ENCODE measurements around the gene CLRN2. TPM values are rescaled to one million over a fixed set of nuclear protein-coding genes. Genes with fewer than 3 reads are reported as not detected.
"Not testable (repeated sequence)": the region's sequence is repeated elsewhere in the genome, so short reads cannot be mapped to it uniquely, and the experiment has no call there.

Gene CLRN2
- total RNA-seq, 1 donor from 2014 or later, result not detected

GRCh38 chr4:17504081-17504480 lies 10.9 kb upstream of the CLRN2 start:
- no peak for ATAC-seq

- no peak for ATAC-seq
Observed at GRCh38 chr4:17510582-17510981, 4.4 kb upstream of the CLRN2 start.

- no peak for ATAC-seq
Observed at GRCh38 chr4:17511051-17511450, 3.9 kb upstream of the CLRN2 start.

GRCh38 chr4:17511509-17511949 lies 3.4 kb upstream of the CLRN2 start:
- peak; percentile 82 for ATAC-seq

GRCh38 chr4:17511950-17512795 lies 2.8 kb upstream of the CLRN2 start, which contains the start of gene QDPR:
Gene QDPR (minus strand): TSS chr4:17512090. CDS start chr4:17512054, 36 bp downstream.
- ATAC-seq, result peak; percentile 89

GRCh38 chr4:17512973-17513665 lies 1.8 kb upstream of the CLRN2 start:
- peak; percentile 17 for ATAC-seq

- ATAC-seq, result no peak
Observed at GRCh38 chr4:17515445-17516407, 761 bp downstream of the CLRN2 start.

- ATAC-seq, result no peak
Observed at GRCh38 chr4:17516980-17517379, 2.0 kb downstream of the CLRN2 start.

- no peak for ATAC-seq
Observed at GRCh38 chr4:17517664-17518063, 2.7 kb downstream of the CLRN2 start.

- ATAC-seq, result no peak
Observed at GRCh38 chr4:17521595-17521994, 6.6 kb downstream of the CLRN2 start.

GRCh38 chr4:17523662-17524061 lies 8.7 kb downstream of the CLRN2 start:
- no peak for ATAC-seq

- ATAC-seq, result no peak
Observed at GRCh38 chr4:17526695-17527477, 11.9 kb downstream of the CLRN2 start.

GRCh38 chr4:17528551-17529165 lies 13.7 kb downstream of the CLRN2 start:
- ATAC-seq, result no peak

- ATAC-seq, result no peak
Observed at GRCh38 chr4:17531538-17532285, 16.7 kb downstream of the CLRN2 start.

- no peak for ATAC-seq
Observed at GRCh38 chr4:17534705-17535104, 19.7 kb downstream of the CLRN2 start.

- ATAC-seq, result no peak
Observed at GRCh38 chr4:17535242-17535641, 20.3 kb downstream of the CLRN2 start.

- no peak for ATAC-seq
Observed at GRCh38 chr4:17535906-17536305, 20.9 kb downstream of the CLRN2 start.

GRCh38 chr4:17537060-17537459 lies 22.1 kb downstream of the CLRN2 start:
- not testable (repeated sequence) for ATAC-seq

- peak; percentile 64 for ATAC-seq
Observed at GRCh38 chr4:17544205-17544604, 29.2 kb downstream of the CLRN2 start.

GRCh38 chr4:17544831-17545234 lies 29.9 kb downstream of the CLRN2 start:
- no peak for ATAC-seq
